NCI-H2107 (cell line): ENCODE results near the gene PIR.

ENCODE experiments used
- DNase-seq: peaks from one replicate; lab custom pipeline; 2025; lab: John Stamatoyannopoulos, UW

Gene PIR

DNA sequence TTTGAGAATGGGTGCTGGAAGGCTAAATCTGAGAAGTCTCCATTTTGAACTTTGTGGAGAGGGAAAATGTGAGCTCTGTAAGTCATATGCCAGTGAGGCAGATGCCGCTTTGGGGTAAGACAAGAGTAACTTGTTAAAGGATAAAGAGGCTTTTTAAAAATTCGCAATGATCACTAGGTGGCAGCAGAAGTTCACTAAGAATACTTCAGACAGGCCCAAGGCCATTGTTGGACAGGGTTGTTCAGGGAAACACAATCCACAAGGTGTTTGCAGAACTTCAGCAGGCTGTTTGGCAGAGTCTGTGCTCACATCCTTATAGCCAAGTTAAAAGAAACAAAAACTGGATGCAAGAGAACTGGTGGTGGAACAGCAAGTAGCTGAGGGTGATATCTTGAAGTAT lies 144.1 kb downstream of the PIR start:
- DNase-seq: peak; percentile 37

DNA sequence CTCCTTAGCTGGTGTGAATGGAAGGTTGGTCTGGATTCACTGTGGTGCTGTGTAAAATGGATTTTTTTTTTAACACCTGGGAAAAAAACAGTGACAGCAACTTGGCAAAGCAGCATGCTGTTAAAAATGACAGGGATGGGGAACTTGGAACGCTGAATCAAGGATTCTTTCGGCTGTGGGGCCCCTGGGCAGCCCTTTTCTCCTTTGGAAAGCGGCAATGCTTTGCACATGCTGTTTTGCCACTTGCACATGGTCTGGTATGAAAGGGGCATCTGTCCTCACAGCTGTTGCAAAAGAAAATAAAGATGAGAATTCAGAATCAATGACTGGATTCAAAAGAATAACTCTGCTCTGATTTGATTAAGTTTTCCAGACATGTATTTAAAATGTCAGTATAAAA lies 147.2 kb downstream of the PIR start:
- no peak for DNase-seq

DNA sequence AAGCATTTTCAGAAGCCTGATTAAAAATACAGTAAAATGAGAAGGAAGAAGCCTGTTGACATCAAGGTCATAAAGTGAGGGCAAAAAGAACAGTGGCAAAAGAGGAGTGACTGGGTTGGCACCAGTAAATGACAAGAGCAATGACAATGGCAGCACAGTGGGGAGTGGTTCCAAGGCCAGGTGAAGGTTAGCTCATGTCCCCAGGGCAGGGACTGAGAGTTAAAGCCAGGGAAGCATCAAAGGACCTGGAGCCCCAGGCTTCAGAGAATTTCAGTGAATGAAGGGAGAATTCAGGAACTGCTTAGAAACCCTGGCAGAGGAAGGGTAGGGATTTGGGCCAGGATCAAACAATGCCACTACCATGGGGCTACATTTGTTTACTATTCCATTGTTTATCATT lies 149.0 kb downstream of the PIR start:
- no peak for DNase-seq

DNA sequence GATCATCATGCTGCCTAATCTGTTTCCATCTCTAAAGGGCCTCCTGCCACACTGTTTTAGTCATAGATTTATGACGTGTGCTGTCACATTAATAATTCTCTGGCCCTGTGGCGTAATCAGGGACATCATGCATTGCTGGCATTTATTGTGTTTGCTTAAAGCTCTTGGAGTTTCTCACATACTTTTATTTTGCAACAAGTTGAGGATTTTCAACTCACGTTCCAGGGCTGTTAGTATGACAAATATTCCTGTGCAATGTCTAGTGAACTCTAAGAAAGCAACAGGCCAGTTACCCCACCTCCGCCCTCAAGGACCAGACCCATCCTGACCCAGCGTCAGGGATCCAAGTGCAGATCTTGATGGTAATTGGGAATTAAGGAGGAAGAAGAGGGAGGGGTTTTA lies 150.1 kb downstream of the PIR start:
- no peak for DNase-seq

DNA sequence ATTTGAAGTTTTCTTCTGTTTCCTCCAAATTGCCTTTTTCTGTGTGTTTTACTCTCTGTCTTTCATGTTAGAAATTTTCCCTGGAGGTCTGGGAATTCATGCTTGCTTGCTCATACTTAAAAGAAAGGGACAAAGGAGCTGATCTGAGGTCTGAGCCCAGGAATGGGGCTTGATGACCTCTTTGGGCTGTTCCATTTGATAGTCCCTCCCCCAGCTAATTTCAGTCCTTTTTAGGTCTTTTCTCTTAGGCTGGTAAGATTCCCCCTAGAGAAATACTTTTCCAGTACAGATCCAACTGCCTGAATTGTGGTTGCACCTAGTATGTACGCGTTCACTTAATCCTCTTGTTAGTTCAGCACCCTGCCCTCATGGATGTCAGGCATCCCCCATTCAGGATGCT lies 152.3 kb downstream of the PIR start:
- DNase-seq: no peak

DNA sequence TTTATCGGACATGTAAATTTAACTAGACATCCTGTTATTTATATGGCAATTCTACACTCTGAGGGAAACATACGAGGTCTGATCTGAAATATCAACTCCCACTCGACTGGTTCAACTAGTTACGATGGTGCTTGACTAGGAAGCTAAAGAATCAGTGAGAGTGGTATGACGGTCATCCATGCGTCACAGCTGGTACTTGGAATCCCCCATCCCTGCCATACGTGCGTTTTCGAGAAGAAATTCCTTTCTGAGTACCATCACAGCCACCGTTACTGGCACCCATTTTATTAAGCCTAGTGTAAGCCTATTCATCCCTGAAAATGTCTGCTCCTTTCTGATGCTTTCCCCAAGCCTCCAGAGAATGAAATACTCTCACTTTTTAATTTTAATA lies 157.1 kb downstream of the PIR start:
- no peak for DNase-seq

DNA sequence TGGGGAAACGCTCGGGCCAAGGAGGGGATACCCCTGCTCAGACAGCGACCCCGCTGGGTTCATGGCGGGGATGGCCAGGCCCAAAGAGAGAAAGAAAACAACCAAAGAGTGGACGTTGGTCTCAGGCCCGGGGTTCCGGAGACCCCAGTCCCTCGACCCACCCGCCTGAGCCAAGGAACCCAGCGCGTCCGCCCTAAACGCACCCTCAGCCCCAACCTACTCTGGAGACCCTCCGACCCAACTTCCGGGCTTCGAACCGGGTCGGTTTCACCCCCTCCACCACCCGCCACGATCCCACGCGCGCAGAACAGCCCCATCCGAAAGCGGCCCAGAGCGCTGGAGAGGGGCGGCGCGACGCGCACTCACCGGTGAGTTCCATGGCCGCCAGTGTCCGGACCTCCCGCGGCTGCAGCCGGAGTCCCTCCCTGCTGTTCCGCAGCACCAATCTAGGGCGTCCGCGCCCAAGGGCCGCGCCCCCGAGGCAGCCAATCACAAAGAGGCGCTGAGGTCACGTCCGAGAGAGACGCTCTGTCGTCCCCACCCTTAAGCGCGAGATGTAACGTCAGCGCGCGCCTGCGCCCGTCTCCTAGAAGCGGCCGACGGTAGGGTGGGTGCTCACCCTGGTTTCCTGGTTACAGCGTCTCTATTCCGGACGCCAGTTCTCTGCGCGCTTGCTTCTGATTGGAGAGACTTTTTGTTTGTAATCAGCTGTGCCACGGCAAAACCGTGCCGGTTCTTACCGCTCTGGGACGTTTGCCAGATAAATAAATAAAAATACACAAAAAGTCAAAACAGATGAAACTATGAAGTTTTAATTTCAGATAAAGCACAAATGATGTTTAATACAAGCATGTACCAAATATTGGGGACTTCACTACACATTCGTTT lies 157.8 kb downstream of the PIR start, which contains the start of gene PIGA:
Gene PIGA, minus strand, starts transcription at position 389 of the 888 bp plus-strand sequence. CDS start 3,593 bp downstream, outside the sequence.
- DNase-seq: peak; percentile 91
